SW480 (cell line): ENCODE measurements around the gene HCCS.
A peak's percentile ranks its signal among the peaks of the same experiment; 100 is the strongest.
"Not testable (repeated sequence)": the region's sequence is repeated elsewhere in the genome, so short reads cannot be mapped to it uniquely, and the experiment has no call there.

Source experiments
- DNase-seq: peaks from one replicate; pipeline ENCODE4 v3.0.0-alpha.2; 2016; ENCODE audit warnings: low spot score

The HCCS gene

DNA sequence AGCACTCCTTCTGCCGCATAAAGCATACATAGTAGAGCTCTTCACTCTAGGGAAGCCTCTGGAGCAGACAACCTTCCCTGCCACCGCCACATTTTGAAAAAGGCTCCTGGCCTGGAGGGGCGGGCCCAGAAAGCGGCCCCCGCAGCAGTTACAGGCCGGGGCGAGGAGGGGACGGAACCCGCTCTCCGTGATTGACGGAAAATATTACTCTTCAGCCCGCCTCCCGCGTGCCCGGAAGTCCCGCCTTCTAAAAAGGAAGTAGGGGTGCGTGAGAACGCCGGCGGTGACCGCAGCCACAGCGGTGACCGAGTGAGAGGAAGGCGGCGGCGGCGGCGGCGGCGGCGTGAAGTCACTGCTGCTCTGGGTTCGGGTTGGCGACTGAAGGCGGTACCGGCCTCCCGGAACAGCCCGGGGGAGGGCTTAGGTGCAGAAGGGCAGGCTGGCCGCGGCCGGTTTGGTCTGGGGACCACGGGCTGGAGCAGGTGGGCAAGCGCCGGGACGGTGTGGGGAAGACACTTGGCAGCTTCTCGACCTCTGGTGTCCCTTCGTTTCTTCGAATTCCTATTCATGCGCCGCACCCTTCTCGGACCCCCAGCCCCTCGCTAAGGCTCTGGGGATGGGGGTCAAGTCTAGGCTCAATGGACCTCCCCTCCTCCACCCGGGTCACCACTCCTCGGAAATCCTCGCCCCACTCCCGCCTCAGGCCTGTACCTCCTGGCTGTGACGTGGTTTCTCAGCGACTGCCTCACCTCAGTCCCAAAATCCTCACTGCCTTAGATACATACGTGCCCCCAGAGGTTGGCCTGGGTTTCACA, at the start of gene HCCS:
HCCS (plus strand) TSS at position 296 of the 815 bp plus-strand sequence. CDS start 729 bp downstream, outside the sequence.
- peak; percentile 84 for DNase-seq

DNA sequence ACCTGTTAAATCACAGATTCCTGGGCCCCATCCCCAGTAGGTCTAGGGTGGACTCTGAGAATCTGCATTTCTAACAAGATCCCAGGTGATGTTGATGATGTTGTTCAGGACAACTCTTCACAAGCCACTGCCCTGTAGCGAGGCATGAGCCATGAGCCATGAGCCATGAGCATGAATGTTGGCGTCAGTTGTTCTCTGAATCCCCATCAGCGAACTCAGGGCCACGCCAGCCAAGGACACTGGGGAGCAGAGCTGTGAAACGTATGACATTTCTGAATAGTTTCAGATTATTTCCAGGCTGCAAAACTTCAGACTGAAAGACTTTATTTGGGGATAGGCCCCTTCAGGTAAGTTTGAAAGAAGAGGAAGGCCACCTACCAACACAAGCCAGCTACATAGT, 46.9 kb upstream of the HCCS start:
- no peak for DNase-seq

DNA sequence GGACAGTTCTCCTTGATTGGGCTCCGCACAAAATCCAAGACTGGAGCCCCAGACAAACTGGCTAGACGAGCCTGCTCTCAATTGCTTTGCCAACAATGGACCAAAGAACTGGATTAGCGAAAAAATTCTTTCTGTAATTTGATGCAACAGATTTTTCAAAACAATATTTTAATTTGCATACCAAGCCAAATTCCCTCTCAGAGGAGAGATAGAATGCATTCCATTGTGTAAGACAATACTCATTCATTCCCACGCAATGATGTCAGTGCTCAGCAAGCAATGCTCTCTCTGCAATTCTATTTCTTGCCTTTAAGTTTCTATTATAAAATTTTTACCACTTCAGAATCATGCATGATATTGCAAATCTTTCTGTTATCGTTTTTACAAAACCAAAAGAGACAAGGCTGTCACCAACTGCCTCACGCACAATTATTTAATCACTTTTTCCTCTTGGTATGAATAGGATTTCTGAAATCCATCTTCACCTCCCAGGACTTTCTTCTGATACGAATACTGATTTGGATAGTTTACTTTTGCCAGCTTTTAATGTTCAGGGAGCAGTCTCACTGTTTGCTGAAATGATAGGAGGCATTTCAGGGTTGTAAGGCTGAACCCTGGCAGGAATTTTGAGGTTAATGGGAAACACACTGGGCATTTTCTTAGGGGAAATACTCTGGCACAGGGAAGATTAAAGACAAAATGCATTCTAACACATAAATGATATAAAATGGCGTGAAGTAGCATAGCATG, 46.1 kb upstream of the HCCS start:
- no peak for DNase-seq

DNA sequence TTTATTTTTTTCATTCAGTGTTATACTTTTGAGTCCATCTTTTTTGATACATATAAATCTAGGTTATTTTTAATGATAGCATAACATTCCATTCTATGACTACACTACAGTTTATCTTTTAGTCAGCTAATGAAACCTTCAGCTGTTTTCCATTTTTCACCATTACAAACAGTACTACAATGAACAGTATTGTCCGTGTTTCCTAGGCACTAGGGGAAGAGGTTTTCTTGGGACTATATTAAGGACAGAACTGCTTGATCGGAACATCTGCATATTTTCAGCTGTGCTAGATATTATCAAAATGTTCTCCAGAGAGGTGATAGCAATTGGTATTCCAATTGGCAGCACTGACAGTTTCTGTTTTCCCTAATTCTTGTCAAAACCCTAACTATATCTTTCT, 44.3 kb upstream of the HCCS start:
- no peak for DNase-seq

DNA sequence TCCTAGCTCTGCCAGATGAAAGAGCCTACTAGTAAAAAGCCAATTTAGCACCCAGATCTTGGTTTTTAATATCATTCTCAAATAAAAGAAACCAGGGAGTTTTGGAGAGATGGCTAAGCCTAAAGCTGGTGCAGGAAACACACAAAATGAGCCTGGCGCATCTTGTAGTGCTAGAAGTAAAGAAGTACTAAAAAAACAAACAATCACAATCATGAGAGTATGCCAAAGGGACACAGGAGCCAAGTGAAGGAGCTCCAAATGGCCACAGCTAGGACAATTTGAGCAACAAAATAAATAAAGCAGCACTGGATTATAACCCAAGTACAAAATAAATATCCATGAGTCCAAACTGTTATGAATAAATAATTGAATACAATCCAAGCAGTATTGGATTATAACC, 37.8 kb upstream of the HCCS start:
- DNase-seq: no peak

DNA sequence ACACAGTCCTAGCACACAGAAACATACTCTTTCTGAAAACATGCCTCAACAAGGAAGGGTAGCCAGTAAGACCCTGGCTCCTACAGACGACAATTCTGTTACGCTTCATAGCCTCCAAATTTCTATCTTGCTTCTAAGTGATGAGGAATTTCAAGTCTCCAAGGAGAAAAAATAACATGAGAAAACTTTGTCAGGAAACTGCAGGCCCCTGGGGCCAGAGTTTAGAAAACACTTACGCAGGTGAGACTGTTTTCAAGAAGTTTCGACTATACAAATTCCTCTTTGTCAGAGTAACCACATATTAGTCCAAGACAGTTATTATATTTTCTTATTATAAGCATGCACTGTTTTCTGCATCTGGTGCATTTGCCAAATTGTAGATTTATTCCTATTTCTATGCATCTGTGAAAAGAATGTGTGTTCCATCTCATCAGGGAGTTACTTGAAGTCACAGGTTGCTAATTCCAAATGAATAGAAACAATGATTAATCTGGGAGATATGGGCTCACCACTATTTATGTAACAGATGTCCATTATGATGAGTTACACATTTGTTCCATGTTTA, 30.3 kb upstream of the HCCS start:
- DNase-seq: no peak

DNA sequence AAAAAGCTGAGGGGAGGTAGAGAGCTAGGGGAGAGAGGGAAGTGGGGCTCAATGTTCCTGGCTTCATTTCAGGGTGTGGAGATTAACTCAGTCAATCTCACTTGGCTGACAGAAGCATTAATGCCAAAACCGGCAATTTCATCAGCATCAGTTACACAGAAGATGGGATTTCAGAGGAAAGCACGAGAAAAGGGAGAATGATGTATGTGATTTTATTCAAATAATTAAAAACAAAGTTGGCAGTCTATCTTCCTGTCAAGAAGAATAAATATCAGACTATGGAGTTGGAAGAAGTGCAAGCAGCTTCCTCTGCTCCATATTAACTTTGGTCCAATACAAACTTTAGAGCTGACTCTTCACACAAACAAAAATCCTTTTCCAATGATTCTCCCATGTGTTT, 29.6 kb upstream of the HCCS start:
- no peak for DNase-seq

DNA sequence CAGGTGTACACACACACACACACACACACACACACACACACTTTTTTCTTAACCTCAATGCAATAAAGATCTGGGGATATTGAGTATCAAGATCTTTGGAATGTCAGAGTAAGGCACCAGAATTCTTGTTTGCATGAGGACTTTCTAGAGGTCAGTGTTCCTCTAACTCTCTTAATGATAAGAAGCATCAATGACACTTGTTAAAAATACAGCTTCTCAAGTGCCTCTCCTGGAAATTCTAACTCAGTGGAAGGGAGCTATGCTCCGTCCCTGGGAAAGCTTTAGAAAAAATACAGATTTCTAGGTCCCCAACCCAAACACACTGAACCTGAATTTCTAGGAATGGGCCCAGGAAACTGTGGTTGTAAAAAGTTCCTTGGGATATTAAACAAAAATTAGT, 25.8 kb upstream of the HCCS start:
- no peak for DNase-seq

DNA sequence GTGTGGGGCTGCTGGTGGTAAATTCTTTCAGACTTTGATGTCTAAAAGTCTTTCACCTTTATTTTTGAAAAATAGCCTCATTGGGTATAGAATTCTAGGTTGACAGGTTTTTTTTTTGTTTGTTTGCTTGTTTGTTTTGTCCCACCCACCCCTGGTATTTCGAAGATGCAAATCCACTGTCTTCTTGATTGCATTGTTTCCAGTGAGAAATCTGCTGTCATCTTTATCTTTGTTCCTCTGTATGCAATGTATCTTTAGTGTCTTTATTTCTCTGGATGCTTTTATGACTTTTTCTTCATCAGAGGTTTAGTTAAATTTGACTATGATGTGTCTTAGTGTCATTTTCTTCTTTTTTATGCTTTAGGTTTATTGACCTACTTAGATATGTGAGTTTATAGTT, 21.3 kb upstream of the HCCS start:
- DNase-seq: no peak

DNA sequence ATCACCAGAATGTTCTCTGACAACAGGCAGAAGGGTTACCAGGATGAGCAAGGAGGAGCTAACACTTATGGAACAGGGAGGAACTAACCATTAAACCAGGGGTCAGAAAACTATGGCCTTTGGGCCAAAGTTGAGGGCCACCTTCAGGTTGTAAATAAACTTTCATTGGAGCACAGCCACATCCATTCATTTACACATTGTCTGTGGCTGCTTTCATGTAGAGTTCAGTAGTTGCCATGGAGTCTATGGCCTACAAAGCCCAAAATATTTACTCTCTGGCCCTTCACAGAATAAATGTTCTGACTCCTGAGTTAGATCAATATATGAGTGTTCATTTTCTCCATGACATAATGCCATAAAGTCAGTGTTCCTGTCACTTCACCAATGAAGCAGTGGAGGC, 13.2 kb upstream of the HCCS start:
- no peak for DNase-seq

DNA sequence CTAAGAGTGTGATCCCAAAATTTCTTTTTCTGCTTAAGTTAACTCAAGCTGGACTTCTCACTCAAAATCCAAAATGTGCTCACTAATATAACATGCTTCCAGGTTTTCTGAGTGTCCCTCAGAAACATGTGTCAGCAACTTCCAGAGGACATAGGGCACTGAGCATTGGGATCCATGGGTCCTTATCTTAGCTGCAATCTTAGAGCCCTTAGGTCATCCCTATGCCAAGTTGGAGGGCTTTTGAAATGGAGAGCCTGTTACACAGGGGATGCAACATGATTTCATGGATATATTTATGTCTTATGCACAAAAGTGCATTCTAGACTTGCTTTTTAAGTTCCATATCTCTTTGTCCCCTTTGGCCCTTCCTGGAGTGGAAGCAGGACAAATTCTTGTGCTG, 11.7 kb upstream of the HCCS start:
- no peak for DNase-seq

DNA sequence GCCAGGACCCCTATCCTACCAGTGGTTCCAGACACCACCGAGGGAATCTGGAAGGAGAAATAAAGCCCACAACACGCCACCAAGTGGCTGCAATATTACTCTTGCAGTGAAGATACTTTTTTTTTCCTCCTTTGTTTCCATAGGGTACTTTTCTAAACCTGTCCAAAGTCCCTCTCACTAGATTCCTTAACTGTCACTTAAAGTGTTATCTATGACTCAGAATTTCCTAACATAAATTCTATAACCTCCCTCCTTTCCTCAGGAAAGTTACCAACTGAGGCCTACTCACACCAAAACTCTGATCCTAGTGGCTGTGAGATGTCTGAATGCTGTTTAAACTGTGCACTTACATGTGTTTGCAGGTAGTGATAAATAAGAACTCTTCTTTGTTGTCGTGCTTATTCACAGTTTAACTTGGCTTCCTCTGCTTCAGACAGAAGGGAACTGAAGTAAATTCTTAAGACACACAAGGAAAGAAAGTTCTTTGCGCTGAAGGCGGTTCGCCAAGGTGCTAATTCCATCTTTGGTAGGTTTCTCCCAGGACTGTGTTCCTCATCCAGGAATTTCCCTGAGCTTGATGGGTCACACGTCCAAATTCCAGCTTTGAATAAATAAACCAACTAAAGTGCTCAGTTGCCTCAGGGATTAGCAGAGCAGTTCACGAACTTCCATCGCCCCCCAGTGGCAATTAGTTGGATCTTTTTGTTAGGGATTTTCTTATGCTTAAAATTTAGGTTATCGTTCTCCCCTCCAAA, 10.7 kb upstream of the HCCS start:
- no peak for DNase-seq

DNA sequence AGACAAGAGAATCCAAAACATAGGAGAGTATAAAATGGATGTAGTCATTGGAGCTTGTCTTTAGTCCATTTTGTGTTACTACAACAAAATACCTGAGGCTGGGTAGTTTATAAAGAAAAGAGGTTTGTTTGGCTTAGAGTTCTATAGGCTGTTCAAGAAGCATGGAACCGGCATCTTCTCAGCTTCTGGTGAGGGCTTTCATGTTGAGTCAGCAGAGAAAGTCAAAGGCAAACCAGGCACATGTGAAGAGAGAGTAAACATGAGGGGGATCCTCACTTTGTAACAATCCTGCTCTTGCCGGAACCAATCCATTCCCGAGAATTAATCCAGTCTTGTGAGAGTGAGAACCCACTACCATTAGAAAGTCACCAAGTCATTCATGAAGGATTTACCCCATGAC, 8.1 kb upstream of the HCCS start:
- DNase-seq: no peak

DNA sequence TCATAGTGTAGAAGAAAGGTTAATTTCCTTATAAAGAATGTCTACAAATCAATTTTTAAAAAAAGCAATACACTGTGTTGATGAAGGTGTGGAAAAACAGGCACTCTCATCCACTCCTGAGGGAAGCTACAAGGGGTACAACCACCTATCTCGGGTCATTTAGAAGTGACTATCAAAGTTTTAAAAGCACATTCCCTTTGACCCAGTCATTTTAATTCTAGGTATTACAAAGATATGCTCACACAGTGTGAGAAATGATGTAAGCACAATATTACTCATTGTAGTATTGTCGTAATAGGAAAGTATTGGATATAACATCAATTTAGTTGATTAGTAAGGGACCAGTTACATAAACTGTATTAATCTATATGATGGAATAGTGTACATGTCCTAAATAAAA, 7.4 kb upstream of the HCCS start:
- DNase-seq: no peak

DNA sequence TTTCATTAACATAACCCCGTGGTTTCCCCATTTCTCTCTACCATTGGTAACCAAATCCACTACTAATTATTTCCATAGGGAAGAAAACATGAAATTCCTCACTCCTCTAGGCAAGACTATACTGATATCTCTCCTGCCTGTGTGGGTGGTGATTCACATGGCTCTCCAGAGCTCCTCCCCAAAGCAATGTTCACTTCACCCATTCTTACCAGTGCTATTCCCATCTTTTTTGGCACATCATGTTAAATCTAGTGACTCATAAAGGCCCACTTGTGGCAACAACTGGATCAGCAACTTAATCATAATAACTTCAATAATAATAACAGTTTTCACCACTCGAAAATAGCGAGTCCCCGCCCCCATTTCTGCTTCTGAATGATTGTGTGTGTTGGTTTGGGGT, 6.1 kb upstream of the HCCS start:
- no peak for DNase-seq

DNA sequence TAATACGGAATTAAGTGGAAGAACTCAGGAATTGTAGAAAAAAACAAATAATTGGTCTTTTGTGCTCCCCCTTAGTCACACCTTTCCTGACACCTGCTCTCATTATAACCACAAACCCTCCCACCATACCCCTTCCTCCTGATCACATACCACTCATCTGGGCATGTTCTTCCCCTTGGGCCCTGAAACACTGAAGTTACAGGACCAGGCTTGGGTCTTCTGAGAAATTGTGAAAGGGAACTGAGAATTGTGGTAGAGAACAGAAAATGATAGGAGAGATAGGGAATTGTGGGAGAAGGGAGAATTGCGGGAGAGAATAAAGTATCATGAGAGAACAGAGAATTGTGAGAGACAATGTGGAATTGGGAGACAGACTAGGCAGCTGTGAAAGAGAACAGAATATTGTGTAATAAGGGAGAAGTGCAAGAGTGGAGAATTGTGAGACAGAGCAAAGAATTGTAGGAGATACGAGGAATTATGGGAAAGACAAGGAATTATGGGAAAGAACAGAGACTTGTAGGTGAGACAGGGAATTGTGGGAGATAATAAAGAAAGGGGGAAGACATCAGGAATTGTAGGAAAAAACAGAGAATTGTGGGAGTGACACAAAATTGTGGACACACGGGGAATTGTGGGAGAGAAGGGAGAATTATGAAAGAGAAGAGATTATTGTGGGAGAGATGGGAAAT, 2.7 kb upstream of the HCCS start:
- no peak for DNase-seq

DNA sequence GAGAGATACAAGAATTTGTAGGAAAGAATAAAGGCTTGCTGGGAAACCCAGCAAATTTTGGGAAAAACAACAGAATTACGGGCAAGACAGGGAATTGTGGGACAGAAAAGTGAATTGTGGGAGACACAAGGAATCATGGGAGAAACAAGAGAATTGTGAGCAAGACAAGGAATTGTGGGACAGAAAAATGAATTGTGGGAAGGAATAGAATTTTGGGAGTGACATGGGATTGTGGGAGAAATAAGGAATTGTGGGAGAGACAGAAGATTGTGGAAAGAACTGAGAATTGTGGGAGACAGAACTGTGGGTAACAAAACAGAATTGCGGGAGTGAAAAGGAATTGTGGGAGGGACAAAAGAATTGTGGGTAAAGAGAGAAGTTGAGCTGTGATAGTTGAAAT, 1.2 kb upstream of the HCCS start:
- DNase-seq: peak; percentile 6

DNA sequence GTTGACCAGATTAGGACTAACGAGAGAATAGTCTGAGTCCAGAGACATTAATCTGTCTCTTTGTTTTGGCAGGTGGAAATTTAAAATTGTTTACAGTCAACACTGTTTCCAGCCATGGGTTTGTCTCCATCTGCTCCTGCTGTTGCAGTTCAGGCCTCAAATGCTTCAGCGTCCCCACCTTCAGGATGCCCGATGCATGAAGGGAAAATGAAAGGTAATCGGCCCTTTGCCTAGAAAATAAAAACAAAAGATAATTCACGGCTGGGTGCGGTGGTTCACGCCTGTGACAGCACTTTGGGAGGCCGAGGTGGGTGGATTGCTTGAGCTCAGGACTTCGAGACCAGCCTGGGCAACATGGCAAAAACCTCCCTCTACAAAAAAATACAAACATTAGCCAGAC, 815 bp downstream of the HCCS start:
- DNase-seq: no peak

DNA sequence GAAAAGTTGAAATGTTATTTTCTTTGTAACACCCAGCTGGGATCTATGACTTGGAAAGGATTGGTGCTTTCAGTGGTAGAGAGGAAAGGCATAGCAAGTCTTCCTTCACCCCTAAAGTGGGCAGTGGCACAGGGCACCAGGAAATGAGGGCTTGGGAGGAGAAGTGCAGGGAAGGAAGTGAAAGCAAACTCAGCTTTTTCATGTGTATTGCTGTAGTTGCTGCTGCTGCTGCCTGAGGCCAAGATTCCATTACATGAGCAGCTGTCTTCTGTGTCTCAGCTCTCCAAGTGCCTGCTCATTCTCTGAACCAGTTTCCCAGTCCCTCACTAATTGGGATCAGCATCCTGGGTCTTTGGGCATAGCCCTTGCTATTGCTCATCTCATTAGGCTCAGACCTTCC, 2.6 kb downstream of the HCCS start:
- DNase-seq: no peak

DNA sequence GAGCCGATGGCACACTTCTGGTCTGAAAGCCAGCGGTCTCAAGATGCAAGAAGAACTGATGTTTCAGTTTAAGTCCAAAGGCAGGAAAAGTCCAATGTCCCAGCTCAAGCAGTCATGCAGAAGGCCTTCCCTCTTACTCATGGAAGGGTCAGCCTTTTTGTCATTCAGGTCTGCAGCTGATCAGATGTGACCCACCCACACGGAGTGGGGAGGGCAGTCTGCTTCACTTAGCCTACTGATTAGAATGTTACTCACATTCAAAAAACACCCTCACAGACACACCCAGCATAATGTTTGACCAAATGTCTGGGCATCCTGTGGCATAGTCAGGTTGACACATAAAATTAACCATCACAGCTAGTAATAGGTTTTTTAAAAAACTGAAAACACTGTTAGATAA, 6.6 kb downstream of the HCCS start:
- DNase-seq: no peak

DNA sequence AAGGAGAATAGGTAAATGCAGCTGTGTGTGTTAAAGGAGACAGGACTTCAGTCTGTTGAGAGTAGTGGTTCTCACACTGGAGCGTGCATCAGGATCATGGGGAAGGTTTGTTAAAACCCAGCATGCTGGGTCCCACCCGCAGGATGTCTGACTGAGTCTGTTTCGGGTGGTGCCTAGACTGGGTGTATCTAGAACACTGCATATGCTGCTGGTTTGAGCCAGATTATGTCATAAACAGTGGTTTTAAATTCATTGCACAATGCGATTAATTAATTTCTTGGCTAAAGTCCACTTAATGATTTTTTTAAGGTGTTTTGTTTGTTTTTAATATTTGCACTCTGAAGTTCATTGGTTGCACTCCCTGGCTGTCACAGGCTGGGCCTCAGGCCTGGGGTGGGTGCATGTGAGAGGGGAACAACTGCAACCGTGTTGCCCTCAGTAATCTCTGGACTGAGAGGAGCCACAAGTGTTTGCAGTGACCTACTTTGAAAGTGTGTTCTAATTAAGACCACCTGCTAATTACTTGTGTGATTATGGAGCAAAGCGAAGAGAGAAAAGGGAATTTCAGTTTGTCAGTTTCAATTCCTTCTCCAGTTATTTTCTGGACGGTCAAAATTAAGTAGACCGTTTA, 8.3 kb downstream of the HCCS start:
- no peak for DNase-seq

DNA sequence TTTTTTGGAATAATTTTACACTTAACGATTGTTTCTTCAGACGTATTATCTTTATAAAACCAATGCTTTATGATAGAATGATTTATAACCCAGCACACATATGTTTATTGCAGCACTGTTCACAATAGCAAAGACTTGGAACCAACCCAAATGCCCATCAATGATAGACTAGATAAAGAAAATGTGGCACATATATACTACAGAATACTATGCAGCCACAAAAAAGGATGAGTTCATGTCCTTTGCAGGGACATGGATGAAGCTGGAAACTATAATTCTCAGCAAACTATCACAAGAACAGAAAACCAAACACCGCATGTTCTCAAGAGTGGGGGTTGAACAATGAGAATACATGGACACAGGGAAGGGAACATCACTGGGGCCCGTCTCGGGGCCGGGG, 12.0 kb downstream of the HCCS start:
- not testable (repeated sequence) for DNase-seq
